GM19372 (cell line): ENCODE measurements around the gene COL4A2.
"Not testable (repeated sequence)": the region's sequence is repeated elsewhere in the genome, so short reads cannot be mapped to it uniquely, and the experiment has no call there.

Experiments
- ATAC-seq: cut with Tn5 transposase; IDR thresholded peaks from one replicate; pipeline ENCODE4 v1.9.1; 2021; ENCODE audit warnings: mild to moderate bottlenecking, low read depth, moderate library complexity; ENCODE audit not compliant: unreplicated experiment

The COL4A2 gene

GRCh38 chr13:110374431-110375370, 67.6 kb downstream of the COL4A2 start:
- ATAC-seq = no peak

GRCh38 chr13:110376120-110376519, 69.0 kb downstream of the COL4A2 start:
- no peak for ATAC-seq

DNA sequence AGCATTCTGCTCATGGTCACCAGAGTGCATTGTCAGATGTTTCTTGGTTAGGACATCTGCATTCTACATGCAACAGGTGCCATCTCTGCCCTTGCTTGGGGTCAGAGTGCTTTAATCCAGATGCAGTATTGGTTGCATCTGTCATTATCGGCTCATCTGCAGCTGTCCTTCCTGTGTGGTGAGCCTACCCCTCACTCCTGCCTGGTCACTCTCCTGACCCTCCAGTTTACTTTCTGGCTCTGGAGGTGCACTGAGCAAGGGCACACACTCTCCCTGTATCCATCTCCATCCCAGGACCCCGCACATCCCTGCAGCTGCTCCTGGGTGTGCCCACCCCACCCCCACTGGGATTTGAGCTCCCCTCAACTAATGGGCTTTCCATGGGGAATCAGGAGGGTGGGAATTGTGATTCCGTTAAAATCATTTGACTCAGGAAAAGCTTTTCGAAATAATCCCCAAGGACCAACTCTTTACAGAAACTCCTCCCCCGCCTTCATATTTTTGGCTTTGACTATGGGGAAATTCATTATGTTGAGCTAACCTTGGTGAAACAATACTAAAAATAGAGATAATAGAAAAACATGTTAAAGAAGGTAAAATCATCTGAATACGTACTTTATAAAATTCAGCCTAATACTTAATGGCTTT, 70.2 kb downstream of the COL4A2 start:
- no peak for ATAC-seq

DNA sequence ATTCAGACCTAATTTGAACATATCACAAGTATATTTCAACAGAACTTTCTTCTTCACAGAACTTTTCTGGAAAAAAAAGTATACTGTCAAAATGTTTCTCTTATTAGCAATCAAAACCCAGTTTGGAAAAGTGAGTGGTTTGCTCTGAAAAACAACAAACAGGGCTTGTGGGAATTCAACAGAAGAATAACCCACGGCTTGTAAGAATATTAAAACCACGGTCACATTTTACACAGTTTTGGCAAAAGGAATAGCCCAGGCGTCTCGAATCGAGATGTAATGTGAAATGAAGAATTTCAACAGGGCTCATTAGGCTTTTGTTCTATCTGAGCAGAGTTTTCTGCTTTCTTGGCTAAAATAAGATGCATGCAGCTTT, 70.7 kb downstream of the COL4A2 start:
- ATAC-seq = no peak

DNA sequence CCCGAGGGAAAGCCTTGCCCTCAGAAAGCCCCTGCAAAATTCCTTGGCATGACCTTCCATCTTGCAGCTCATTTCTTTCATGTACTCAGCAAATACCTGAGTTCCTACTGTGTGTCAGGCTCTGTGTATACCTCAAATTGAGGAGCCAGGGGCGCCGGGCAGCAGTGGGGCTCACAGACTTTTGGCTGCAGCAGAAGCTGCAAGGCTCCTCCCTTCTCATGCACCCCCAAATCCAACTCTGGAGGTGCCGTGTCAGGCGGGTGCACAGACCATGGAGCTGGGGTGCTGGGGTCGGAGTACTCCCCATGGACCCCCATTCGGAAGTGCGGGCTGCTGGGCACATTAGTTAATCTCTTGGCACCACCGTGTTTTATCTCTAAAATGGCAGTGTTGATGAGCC, 72.3 kb downstream of the COL4A2 start:
- no peak for ATAC-seq

GRCh38 chr13:110379905-110380341, 72.8 kb downstream of the COL4A2 start:
- ATAC-seq = no peak

DNA sequence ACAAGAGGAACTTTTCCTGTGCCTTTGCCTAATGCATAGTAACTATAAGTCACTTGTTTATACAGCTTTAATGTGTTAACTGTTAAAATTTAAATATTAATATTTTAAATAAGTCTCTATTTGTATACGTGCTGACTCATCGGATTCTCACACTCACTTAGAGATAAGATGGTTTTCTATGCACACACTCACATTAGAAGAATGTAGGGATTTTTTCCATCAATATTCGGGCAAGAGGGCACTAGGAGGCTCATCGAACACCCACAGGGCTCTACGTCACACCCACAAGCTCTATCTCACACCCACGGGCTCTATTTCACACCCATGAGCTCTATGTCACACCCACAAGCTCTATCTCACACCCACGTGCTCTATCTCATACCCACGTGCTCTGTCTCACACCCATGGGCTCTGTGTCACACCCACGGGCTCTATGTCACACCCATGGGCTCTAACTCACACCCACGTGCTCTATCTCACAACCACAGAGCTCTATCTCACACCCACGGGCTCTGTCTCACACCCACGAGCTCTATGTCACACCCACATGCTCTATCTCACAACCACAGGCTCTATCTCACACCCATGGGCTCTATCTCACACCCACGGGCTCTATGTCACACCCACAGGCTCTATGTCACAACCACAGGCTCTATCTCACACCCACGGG, 73.4 kb downstream of the COL4A2 start:
- no peak for ATAC-seq

DNA sequence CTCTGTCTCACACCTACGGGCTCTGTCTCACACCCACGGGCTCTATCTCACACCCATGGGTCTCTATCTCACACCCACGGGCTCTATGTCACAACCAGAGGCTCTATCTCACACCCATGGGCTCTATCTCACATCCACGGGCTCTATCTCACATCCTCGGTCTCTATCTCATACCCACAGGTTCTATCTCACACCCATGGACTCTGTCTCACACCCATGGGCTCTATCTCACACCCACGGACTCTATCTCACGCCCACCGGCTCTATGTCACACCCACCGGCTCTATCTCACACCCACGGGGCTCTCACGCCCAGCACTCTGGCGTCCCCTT, 73.9 kb downstream of the COL4A2 start:
- no peak for ATAC-seq

DNA sequence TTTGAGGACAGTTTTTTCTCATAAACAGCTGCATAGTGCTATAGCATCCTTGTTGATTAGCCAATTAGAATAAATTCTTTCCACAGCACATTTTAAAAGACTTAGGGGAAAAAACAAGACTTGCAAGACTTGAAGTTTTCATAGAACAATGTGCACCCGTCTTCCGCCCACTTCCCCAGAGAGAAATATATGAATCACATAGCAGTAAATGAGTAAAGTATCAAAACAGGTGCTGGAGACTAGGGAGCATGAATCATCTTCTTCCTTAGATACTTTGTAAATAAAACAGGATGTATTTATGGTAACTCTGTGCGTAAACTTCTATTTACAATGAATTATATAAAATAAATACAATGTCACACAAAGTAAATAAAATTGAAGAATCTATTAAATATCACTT, 75.1 kb downstream of the COL4A2 start:
- no peak for ATAC-seq

DNA sequence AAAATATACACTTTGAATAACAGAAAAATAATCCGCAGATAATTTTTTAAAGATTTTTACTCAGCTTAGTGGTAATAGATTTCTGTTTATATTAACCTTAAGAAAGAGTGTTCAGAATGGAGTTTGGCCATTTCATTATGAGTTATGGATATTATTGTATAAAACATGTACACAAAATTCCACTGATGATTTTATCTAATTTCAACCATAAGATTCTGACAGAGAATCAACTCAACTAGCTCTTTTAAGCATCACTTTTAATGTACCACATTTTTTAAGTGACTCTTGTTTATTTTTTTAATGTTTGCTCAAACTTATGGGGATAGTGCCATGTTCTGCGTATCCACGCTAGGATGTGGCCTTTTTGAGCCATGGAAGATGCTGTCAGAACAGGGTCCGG, 75.7 kb downstream of the COL4A2 start:
- ATAC-seq = no peak

- ATAC-seq = no peak
Observed at GRCh38 chr13:110387451-110388107, 80.5 kb downstream of the COL4A2 start.

GRCh38 chr13:110388108-110388943, 81.2 kb downstream of the COL4A2 start:
- ATAC-seq = no peak

GRCh38 chr13:110390567-110390966, 83.5 kb downstream of the COL4A2 start:
- ATAC-seq = no peak

GRCh38 chr13:110391273-110391672, 84.2 kb downstream of the COL4A2 start:
- no peak for ATAC-seq

GRCh38 chr13:110392510-110393240, 85.6 kb downstream of the COL4A2 start:
- ATAC-seq = no peak

DNA sequence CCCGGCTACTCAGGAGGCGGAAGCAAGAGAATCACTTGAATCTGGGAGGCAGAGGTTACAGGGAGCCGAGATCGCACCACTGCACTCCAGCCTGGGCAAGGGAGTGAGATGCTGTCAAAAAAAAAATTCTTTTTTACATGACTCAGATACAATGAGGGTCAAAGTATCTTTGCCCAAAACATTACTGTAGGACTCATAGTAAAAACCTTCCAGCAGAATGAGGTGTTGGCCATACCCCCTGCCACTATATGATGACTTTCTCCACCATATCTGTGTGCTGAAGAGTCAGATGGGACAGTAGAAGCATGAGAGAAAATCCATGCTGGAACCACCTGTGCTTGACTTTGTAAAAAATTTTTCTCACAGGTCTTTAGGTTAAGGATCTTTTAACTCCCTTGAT, 86.7 kb downstream of the COL4A2 start:
- no peak for ATAC-seq

GRCh38 chr13:110394371-110394841, 87.3 kb downstream of the COL4A2 start:
- no peak for ATAC-seq

DNA sequence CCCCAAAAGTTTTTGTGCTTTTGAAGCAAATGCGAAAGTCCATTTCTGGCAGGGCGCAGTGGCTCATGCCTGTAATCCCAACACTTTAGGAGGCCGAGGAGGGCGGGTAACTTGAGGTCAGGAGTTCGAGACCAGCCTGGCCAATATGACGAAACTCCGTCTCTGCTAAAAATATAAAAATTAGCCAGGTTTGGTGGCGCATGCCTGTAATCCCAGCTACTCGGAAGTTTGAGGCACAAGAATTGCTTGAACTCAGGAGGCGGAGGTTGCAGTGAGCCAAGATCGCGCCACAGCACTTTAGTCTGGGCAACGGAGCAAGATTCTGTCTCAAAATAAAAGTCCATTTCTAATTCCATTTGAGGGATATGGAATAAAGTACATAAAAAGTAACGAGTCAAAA, 88.5 kb downstream of the COL4A2 start:
- not testable (repeated sequence) for ATAC-seq

- ATAC-seq = no peak
Observed at GRCh38 chr13:110396476-110396875, 89.4 kb downstream of the COL4A2 start.
